ENCODE results near the gene AP1S3.

GRCh38 chr2:223854741-223855140, 17.4 kb upstream of the AP1S3 start:
- TF ChIP-seq ZFP30 (CRISPR knock-in tag; IDR thresholded peaks at IDR 0.05) (no peak), ISL1 (CRISPR knock-in tag; IDR thresholded peaks at IDR 0.05) (no peak), BACH2 (CRISPR knock-in tag; IDR thresholded peaks at IDR 0.05; ENCODE audit: borderline replicate concordance) (no peak), PATZ1 (CRISPR knock-in tag; IDR thresholded peaks at IDR 0.05; ENCODE audit: borderline replicate concordance) (no peak), TSHZ2 (CRISPR knock-in tag; IDR thresholded peaks at IDR 0.05) (no peak), POU6F1 (CRISPR knock-in tag; IDR thresholded peaks at IDR 0.05; ENCODE audit: borderline replicate concordance, low read depth) (no peak), PPARA (CRISPR knock-in tag; IDR thresholded peaks at IDR 0.05; ENCODE audit: borderline replicate concordance) (no peak), ZNF565 (CRISPR knock-in tag; conservative IDR thresholded peaks at IDR 0.05; ENCODE audit: low read depth) (no peak), ZFP3 (CRISPR knock-in tag; IDR thresholded peaks at IDR 0.05) (no peak), TCF4 (CRISPR knock-in tag; IDR thresholded peaks at IDR 0.05; ENCODE audit: borderline replicate concordance) (no peak), ZNF70 (CRISPR knock-in tag; IDR thresholded peaks at IDR 0.05) (no peak), ARNTL (CRISPR knock-in tag; IDR thresholded peaks at IDR 0.05; ENCODE audit: borderline replicate concordance, low read depth) (no peak)

Data from SK-N-SH treated with all-trans-retinoic acid at 6 μM for 48 hours (cell line).